ENCODE results near the gene MAGI1. TPM values are rescaled to one million over a fixed set of nuclear protein-coding genes. Genes with fewer than 3 reads are reported as not detected.

Gene MAGI1
- polyA plus RNA-seq, 3 donors, result not detected

DNA sequence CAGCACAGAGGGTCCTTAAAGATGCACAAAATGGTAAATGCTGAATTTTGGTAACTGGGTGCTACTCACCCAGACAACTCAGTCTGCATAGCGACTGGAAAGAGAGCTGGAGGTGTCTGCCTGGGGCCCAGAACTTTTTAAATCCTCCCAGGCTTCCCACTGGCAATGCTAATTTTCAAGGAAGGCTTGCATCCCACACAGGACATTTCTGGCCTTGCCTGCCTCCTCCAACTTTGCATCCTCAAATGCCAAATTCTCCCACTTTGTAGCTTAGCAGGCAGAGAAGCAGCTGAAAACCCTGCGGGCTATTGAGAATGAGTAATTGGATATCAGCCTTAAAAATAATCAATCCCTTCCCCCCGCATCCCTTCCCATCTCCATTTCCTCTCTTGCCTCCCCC is 694.3 kb downstream of the MAGI1 start:
- H3K4me1 Mint-ChIP-seq, result no peaks in the 10 kb centered on the region
- H3K4me2 ChIP-seq (replicated peaks; ENCODE audit: extremely low read depth, low read length, poor library complexity, severe bottlenecking), result no peak overlapping the region
- peaks cover 0 to 2% (median 2%) of the 10 kb centered on the region in 3 donors for H3K27me3 Mint-ChIP-seq (ENCODE audit: low read depth in 3 of 3)
- H3K27ac ChIP-seq (ENCODE audit: low read depth in 1 of 2, low read length in 2 of 2), result no peak overlapping the region
- H3K27me3 ChIP-seq (ENCODE audit: control insufficient read depth in 2 of 2, insufficient read depth in 2 of 2, low read length in 2 of 2), result no peaks in the 10 kb centered on the region
- no peak overlapping the region for H3K4me3 ChIP-seq (replicated peaks in 1 of 3; ENCODE audit: low read depth in 2 of 3, low read length in 3 of 3)
- TF ChIP-seq CTCF (IDR thresholded peaks at IDR 0.05), result no peak
- no peak overlapping the region for H3K4me3 Mint-ChIP-seq
- no peak overlapping the region for H2AFZ ChIP-seq (ENCODE audit: insufficient read depth, low read depth, low read length, poor library complexity, severe bottlenecking)
- no peak overlapping the region for H3K27ac Mint-ChIP-seq
- H3K79me2 ChIP-seq (ENCODE audit: insufficient read depth, low read length), result no peaks in the 10 kb centered on the region
- H3K9ac ChIP-seq (ENCODE audit: insufficient read depth, low read length, poor library complexity, severe bottlenecking), result no peak overlapping the region
- intact Hi-C loops (cut with micrococcal nuclease), result no loop called here
- H3K36me3 Mint-ChIP-seq, result no peaks in the 10 kb centered on the region
- no peaks in the 10 kb centered on the region for H3K9me3 ChIP-seq (replicated peaks in 1 of 2; ENCODE audit: control insufficient read depth in 1 of 2, insufficient read depth in 1 of 2, low read length in 2 of 2)
- H4K20me1 ChIP-seq (ENCODE audit: insufficient read depth, low read length), result no peaks in the 10 kb centered on the region
- no peaks in the 10 kb centered on the region for H3K36me3 ChIP-seq (replicated peaks in 1 of 2; ENCODE audit: control insufficient read depth in 1 of 2, insufficient read depth in 2 of 2, low read length in 2 of 2)
- no peaks in the 10 kb centered on the region for H3K4me1 ChIP-seq (ENCODE audit: control insufficient read depth in 1 of 2, insufficient read depth in 2 of 2, low read length in 2 of 2)
- no peak for DNase-seq
- WGBS (ENCODE audit: insufficient coverage), result 60% methylated on average over 1 of the region's 3 CpGs
- H3K9me3 Mint-ChIP-seq, result no peaks in the 10 kb centered on the region

DNA sequence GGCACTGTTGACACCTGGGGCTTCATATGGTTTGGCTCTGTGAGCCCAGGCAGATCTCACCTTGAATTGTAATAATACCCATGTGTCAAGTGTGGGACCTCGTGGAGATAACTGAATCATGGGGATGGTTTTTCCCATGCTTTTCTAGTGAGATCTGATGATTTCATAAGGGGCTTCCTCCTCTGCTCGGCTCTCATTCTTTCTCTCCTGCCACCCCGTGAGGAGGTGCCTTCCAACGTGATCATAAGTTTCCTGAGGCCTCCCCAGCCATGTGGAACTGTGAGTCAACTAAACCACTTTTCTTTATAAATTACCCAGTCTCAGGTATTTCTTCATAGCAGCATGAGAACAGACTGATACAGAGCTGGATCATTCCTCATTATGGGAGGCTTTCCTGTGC is 695.0 kb downstream of the MAGI1 start:
- intact Hi-C loops (cut with micrococcal nuclease), result no loop called here
- no peaks in the 10 kb centered on the region for H3K4me1 Mint-ChIP-seq

More for the DNA sequence above, 695.0 kb downstream of the MAGI1 start:
- H3K4me1 ChIP-seq (ENCODE audit: control insufficient read depth in 1 of 2, insufficient read depth in 2 of 2, low read length in 2 of 2), result no peaks in the 10 kb centered on the region
- H3K27me3 ChIP-seq (ENCODE audit: control insufficient read depth in 2 of 2, insufficient read depth in 2 of 2, low read length in 2 of 2), result no peaks in the 10 kb centered on the region
- no peak overlapping the region for H2AFZ ChIP-seq (ENCODE audit: insufficient read depth, low read depth, low read length, poor library complexity, severe bottlenecking)
- 88% methylated on average over 3 of the region's 4 CpGs for WGBS (ENCODE audit: insufficient coverage)
- no peaks in the 10 kb centered on the region for H3K9me3 ChIP-seq (replicated peaks in 1 of 2; ENCODE audit: control insufficient read depth in 1 of 2, insufficient read depth in 1 of 2, low read length in 2 of 2)
- H3K9ac ChIP-seq (ENCODE audit: insufficient read depth, low read length, poor library complexity, severe bottlenecking), result no peak overlapping the region
- no peak overlapping the region for H3K4me3 ChIP-seq (replicated peaks in 1 of 3; ENCODE audit: low read depth in 2 of 3, low read length in 3 of 3)
- no peak overlapping the region for H3K4me3 Mint-ChIP-seq
- H3K9me3 Mint-ChIP-seq, result no peaks in the 10 kb centered on the region
- no peaks in the 10 kb centered on the region for H3K79me2 ChIP-seq (ENCODE audit: insufficient read depth, low read length)
- H3K27ac Mint-ChIP-seq, result no peak overlapping the region
- no peak for DNase-seq
- peaks cover 0 to 2% (median 2%) of the 10 kb centered on the region in 3 donors for H3K27me3 Mint-ChIP-seq (ENCODE audit: low read depth in 3 of 3)
- H3K36me3 ChIP-seq (replicated peaks in 1 of 2; ENCODE audit: control insufficient read depth in 1 of 2, insufficient read depth in 2 of 2, low read length in 2 of 2), result no peaks in the 10 kb centered on the region
- no peak overlapping the region for H3K27ac ChIP-seq (ENCODE audit: low read depth in 1 of 2, low read length in 2 of 2)
- no peaks in the 10 kb centered on the region for H4K20me1 ChIP-seq (ENCODE audit: insufficient read depth, low read length)
- no peak for TF ChIP-seq CTCF (IDR thresholded peaks at IDR 0.05)
- no peak overlapping the region for H3K4me2 ChIP-seq (replicated peaks; ENCODE audit: extremely low read depth, low read length, poor library complexity, severe bottlenecking)
- no peaks in the 10 kb centered on the region for H3K36me3 Mint-ChIP-seq

All from CD14-positive monocyte (primary cell).